NCI-H82 treated with DMSO at 0.1 percent for 48 hours (cell line): ENCODE data around the gene NLRC4.
"Not testable (repeated sequence)": the region's sequence is repeated elsewhere in the genome, so short reads cannot be mapped to it uniquely, and the experiment has no call there.

Source experiments
- DNase-seq: peaks from one replicate; lab custom pipeline; 2025; ENCODE audit not compliant: unreplicated experiment; lab: John Stamatoyannopoulos, UW

The NLRC4 gene

DNA sequence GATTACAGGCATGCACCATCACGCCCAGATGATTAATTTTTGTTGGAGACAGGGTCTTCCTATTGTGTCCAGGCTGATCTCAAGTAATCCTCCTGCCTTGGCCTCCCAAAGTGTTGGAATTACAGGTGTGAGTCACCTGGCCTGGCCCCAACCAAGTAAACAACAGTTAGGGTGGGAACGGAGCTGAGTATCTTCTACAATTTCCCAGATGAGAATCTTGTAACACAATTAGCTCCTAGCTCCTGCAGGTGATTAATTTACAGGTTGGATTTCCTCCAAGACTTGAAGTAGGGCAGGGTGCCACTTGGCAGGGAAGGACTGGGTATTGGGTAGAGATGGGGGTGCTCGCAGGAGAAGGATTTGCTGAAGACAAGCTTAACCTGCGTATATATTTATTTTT lies 17.8 kb downstream of the NLRC4 start:
- no peak for DNase-seq

DNA sequence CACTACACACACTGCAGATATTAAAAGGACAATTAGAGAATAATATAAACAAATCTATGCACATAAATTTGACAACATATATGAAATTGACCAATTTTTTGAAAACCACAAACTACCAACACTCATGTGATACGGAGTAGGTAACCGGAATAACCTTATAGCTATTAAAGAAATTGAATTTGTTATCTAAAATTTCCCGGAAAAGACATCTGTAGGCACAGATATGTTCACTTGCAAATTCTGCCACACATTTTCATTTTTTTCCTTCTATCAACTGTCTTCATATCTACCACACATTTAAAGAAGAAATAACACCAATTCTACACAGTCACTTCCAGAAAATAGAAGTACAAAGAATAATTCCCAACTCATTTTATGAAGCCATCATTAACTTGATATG lies 22.4 kb downstream of the NLRC4 start:
- DNase-seq, result no peak

DNA sequence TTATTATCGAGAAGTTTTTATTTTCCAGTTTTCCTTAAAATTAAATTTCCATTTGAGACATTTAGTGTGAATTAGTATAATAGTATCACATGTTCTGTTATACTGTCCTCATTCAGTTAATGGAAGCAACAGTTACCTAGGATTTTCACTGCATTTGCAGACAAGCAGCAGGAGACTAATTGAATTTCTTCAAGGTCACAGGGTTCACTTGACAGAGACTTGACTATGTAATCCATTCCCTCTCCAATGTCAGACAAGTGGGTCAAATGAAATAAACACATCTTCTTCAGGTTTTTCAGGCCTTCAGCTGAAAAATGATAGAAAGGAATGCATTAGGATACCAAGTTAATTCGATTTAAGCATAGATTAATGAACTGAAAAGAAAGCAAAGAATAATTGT lies 26.7 kb downstream of the NLRC4 start:
- DNase-seq, result no peak

DNA sequence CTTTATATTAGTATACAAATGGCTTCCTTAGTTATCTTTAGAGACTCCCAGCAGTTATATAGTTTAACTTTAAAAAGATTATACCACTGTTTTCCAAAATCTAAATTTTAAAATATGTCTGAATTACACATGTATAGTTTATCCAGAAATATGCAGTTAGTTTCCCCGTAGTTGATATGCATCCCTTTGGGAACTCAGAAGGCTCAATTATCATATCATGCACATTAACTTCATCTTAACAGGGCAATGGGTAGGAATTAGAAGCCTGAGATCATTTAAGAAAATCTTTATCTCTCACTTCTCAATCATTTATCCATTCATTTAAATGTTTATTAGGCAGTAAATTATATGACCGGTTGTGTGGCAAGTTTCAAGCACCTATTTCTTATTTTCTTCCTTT lies 27.2 kb downstream of the NLRC4 start:
- no peak for DNase-seq

DNA sequence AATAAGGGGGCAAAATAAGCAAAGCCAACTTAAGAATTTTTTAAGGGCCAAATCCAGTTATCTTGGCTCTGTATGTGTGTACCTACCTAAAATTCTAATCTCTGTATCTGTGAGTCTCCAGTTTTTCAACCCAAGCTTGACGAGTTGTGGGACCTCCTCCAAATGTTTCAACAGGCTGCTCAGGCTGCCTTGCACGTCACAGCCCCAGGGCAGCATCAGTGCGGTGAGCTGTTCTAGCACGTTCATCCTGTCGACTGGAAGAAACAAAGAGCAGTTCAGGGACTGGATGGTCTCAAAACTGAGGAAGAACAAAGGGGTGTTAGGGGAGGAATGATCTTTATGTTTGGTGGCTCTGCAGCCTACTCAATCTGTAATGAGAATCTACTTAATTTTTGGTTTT lies 29.4 kb downstream of the NLRC4 start:
- DNase-seq, result no peak

DNA sequence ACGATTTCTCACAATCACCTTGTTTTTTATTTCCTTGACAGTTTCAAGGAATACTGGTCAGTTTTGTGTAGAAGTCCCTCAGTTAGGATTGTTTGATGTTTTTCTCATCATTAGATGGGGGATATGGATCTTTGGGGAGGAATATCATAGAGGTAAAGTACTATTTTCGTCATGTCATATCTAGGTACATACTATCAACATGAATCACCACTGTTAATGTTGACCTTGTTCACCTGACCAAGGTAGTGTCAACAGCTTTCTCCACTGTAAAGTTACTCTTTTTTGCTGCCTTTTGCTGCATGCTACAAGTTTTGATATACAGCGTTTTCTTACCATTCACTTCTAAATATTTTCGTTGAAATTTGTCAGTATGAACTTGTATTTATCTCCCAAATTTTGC lies 32.7 kb downstream of the NLRC4 start:
- DNase-seq, result no peak

DNA sequence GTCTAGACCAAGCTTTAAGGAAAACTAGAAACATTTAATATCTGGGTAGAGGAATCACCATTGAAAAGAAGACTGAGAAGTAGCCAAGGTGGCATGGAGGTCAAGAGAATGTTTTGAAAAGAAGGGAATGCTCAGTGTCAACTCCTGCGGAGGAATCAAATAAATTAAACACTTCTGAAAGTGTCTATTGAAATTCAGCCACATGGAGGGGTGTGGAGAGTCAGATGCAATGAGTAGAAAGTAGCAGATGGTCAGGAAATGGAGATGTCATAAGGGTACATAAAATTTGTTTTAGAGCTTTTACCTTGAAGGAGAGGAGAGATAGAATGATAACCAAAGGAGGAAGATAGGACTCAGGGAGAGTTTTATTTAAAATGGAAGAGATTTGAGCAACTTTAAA lies 35.1 kb downstream of the NLRC4 start:
- no peak for DNase-seq

DNA sequence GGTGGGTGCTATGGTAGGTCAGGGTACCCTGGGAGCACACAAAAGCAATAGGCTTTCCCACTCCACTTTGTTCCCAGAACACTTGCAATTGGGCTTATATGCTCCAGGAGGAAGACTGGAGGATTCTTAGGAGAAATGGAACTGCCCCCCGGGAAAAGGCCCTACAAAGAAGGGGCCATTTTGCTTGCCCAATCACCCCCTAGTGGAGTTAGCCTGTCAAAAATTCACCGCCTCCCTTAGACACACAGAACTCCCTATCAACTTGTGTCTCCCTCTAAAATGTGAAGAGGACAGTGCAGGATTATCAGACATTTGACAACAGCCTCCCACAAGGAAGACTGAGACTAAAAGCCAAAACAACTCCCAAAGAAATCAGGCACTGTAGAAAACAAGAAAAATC lies 36.5 kb downstream of the NLRC4 start:
- DNase-seq, result no peak

DNA sequence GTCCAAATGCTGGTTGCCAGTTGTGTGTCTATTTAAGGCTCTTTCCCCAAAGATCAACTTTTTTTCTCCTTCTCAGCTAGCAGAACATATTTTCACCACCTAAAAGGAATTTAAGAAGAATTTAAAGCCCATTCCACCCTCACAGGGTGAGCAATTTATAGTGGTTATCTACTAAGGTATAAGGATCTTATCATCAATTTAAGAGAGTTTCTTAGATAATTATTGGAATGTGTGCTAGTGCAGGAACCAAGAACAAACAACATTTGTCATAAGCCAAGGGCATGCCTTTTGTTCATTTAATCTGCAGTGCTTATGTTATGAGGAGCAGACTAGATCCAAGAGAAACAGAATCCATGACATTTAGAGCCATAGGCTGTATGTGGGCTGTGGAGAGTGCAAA lies 37.2 kb downstream of the NLRC4 start:
- no peak for DNase-seq

DNA sequence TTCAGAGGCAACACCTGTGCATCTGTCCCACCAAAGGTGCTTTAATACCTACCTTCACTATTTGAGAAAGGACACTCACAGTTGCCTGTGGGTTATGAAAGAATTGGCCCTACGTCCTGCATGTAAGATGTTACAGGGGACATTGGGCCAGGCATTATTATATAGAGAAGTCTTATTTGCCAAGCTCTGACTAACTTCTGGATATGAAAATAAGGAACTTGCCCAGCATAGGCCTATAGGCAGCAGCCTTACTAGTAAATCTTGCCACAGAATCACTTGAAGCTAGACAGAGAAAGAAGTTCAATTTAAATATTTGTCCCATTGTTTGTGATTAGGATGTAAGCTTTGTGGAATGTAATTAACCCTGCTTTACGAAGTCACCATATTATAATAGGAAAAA lies 41.7 kb downstream of the NLRC4 start:
- DNase-seq, result no peak

DNA sequence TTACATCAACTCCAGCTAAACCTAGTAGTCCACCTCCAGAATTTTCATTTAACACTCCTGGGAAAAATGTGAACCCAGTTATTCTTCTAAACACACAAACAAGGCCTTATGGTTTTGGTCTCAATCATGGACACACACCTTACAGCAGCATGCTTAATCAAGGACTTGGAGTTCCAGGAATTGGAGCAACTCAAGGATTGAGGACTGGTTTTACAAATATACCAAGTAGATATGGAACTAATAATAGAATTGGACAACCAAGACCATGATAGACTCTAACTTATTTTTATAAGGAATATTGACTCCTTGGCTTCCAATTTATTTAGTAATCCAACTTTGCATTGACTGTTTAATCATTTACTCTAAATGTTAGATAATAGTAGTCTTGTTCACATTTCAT lies 44.2 kb downstream of the NLRC4 start:
- DNase-seq, result no peak

DNA sequence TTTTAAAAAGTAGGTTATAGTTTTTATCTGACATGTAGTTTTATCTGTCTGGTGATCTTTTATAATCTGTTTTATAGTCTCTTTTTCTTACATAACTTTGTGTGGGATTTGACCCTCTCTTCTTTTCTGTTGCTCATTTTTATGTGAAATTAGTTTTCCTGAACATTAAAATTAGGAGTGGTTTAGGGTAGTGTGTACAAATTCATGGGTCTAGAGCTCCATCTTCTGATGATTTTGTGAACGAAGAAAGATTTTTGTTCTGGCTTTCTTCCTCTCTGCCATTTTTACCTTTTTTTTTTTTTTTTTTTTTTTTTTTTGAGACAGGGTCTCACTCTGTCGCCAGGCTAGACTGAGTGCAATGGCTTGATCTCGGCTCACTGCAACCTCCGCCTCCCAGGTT lies 52.4 kb downstream of the NLRC4 start:
- DNase-seq, result no peak

DNA sequence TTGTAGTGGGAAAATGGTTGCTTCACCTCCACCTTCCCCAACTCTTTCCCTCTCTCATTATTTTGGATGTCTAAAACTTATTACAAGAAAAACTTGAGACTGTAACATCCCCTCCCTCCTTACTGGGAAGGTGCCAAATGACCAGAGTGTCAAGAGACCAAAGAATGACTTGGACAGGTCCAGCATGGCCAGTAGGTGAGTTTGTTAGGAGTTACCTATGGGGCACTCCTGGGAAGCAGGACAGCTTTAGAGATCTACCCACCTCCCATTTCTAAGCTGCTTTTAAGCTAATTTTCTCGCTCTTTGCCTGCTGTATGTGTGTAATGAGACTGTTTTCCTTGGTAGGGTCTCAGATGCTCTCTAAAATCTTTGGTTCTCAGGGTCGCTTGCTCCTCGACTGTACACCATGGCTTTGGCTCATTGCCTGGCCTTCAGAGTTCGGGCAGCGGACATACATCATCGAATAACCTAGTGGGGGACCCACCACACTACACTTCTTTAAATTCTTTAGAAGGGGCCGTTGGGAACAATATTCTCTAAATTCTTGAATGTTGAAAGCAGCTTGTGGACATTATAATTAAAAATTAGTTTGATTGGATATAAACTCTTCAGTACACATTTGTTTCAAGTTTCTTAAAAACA lies 53.8 kb downstream of the NLRC4 start:
- DNase-seq, result no peak

DNA sequence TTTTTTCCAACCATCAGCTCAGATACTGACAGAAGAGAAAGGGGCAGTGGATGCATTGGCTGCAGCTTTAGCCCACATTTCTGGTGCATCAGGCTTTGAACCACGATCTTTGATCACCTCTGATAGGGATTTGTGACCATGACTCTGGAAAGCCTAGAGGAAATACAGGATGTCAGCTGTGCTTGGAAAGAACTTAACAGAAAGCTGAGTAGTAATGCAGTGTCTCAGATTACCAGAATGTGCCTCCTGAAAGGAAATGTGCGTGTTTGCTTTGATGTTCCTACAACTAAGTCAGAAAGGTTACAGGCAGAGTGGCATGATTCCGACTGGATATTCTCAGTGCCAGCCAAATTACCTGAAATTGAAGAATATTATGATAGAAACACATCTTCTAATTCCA lies 61.3 kb downstream of the NLRC4 start:
- not testable (repeated sequence) for DNase-seq

DNA sequence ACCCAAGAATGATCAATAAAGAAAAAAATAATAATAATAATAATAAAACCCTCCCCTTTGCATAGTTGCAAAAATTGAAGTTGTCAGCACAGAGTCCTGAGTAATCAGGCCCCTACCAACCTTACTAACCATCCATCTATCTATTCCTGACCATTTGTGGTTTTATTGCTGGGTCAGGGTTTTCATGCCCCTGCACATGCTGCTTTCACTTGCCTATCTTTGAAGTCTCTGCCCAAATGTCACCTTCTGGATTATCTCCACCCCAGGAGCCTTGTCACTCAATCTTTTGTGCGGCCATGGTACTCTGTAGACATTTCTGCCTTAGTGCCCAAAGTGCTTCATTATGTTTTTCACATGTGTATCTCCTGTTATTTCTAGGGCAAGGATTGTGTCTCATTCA lies 63.9 kb downstream of the NLRC4 start:
- no peak for DNase-seq

DNA sequence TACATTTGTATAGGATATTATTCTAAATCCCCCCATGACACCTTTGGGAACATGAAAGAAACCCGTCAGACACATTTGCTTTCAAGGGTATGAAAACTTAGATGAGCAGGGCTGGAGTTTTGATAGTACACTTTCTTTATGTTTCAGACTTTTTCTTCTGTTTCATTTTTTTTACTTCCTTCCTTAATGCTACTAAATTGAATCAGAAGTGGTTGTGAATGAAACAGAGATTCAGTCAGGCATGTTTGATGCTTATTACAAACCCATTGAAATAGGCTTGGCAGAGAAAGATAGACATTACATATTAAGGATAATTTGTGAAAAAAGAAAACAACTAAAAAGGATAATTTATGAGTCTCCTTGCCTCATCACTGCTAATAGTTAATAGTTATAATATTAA lies 72.3 kb downstream of the NLRC4 start:
- no peak for DNase-seq

DNA sequence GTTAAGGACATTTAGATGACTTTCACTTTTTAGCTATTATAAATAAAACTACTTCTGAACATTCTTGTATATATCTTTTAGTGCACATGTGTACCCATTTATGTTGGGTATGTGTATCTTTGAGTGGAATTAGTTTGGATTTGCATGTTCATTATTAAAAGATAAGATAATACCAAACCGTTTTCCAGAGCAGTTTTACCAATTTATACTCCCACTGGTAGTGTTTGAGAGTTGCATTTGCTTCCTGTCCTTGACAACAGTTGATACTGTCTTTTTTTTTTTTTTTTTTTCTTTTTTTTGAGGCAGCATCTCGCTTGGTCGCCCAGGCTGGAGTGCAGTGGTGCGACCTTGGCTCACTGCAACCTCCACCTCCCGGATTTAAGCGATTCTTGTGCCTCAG lies 75.7 kb downstream of the NLRC4 start:
- no peak for DNase-seq

DNA sequence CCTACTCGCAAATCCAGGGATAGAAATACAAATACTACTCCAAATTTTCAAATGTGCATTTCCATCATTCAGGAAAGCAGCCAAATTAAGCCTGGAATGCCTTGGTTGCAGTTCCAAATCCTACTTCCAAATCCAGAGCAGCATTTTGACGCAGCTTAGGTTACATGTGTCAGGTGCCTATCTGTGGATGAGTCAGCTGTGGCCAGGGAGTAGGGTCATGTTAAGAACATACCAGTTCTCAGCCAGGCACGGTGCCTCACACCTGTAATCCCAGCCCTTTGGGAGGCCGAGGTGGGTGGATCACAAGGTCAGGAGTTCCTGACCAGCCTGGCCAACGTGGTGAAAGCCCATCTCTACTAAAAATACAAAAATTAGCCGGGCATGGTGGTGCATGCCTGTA lies 82.0 kb downstream of the NLRC4 start:
- DNase-seq, result no peak
